Neuronal stem cell (in vitro differentiated cells): ENCODE measurements around the gene BRINP2.
"Not testable (repeated sequence)": the region's sequence is repeated elsewhere in the genome, so short reads cannot be mapped to it uniquely, and the experiment has no call there.

Experiments
- DNase-seq: peaks from one replicate; pipeline ENCODE4 v3.0.0-alpha.2; 2013; ENCODE audit warnings: low spot score
- H2AFZ ChIP-seq: one replicate; pipeline ENCODE4 v1.6.1; 2013; ENCODE audit warnings: mild to moderate bottlenecking, low read length, inconsistent platforms
- H2AK5ac ChIP-seq: 2 replicates; pipeline ENCODE4 v1.6.1; 2013; ENCODE audit warnings: low read depth, mild to moderate bottlenecking, inconsistent platforms, low read length, moderate library complexity, mixed read lengths
- H2BK120ac ChIP-seq: 2 replicates; pipeline ENCODE4 v1.6.1; 2013; ENCODE audit warnings: low read depth, mild to moderate bottlenecking, inconsistent platforms, low read length, moderate library complexity, mixed read lengths
- H2BK12ac ChIP-seq: one replicate; pipeline ENCODE4 v1.6.1; 2013; ENCODE audit warnings: low read length, inconsistent platforms
- H2BK15ac ChIP-seq: 2 replicates; pipeline ENCODE4 v1.6.1; 2013; ENCODE audit warnings: mild to moderate bottlenecking, low read length, inconsistent platforms, mixed read lengths
- H2BK5ac ChIP-seq: one replicate; pipeline ENCODE4 v1.6.1; 2013; ENCODE audit warnings: inconsistent platforms, mild to moderate bottlenecking, low read length, moderate library complexity
- H3K14ac ChIP-seq: one replicate; pipeline ENCODE4 v1.6.1; 2013; ENCODE audit warnings: low read length, inconsistent platforms
- H3K18ac ChIP-seq: 2 replicates; pipeline ENCODE4 v1.6.1; 2013; ENCODE audit warnings: low read length, inconsistent platforms
- H3K23ac ChIP-seq: 2 replicates; pipeline ENCODE4 v1.6.1; 2013; ENCODE audit warnings: low read depth, mild to moderate bottlenecking, mixed read lengths, low read length, inconsistent platforms; ENCODE audit not compliant: poor library complexity
- H3K27ac ChIP-seq: replicated peaks from 3 replicates; pipeline ENCODE4 v1.5.1; 2013; ENCODE audit warnings: low read length, inconsistent platforms
- H3K27me3 ChIP-seq, 3 experiments: 2 replicates each; pipeline ENCODE4 v1.6.1; 2013; ENCODE audit warnings: low read length in 3 of 3, mild to moderate bottlenecking in 2 of 3, inconsistent platforms in 1 of 3, low read depth in 1 of 3, mixed read lengths in 1 of 3, moderate library complexity in 1 of 3; ENCODE audit not compliant: control insufficient read depth in 3 of 3, insufficient read depth in 3 of 3
- H3K36me3 ChIP-seq, 2 donors: replicated peaks in 1 of 2; 2 replicates each; pipeline ENCODE4 v1.6.1; 2013; ENCODE audit warnings: low read length in 2 of 2; ENCODE audit not compliant: control insufficient read depth in 2 of 2, insufficient read depth in 2 of 2
- H3K4ac ChIP-seq: 2 replicates; pipeline ENCODE4 v1.6.1; 2013; ENCODE audit warnings: inconsistent platforms, mild to moderate bottlenecking, low read length, moderate library complexity
- H3K4me1 ChIP-seq, 2 donors: 1 replicate in 1 of 2; 2 replicates in 1 of 2; pipeline ENCODE4 v1.6.1; 2013; ENCODE audit warnings: low read length in 2 of 2, low read depth in 1 of 2; ENCODE audit not compliant: control insufficient read depth in 2 of 2, insufficient read depth in 1 of 2
- H3K4me2 ChIP-seq: one replicate; pipeline ENCODE4 v1.6.1; 2013; ENCODE audit warnings: mild to moderate bottlenecking, low read length, inconsistent platforms; ENCODE audit not compliant: insufficient read depth, poor library complexity, severe bottlenecking
- H3K4me3 ChIP-seq, 2 donors: 2 replicates each; pipeline ENCODE4 v1.5.1; 2013; ENCODE audit warnings: low read length in 2 of 2, mild to moderate bottlenecking in 2 of 2, inconsistent platforms in 1 of 2, moderate library complexity in 1 of 2
- H3K79me1 ChIP-seq: one replicate; pipeline ENCODE4 v1.6.1; 2013; ENCODE audit warnings: low read depth, mild to moderate bottlenecking, inconsistent platforms, low read length, moderate library complexity
- H3K9ac ChIP-seq: one replicate; pipeline ENCODE4 v1.6.1; 2013; ENCODE audit warnings: mild to moderate bottlenecking, low read depth, low read length, inconsistent platforms; ENCODE audit not compliant: poor library complexity
- H3K9me3 ChIP-seq, 2 donors: replicated peaks in 1 of 2; 2 replicates each; pipeline versions ENCODE3 to v1.6.1; 2013; ENCODE audit warnings: low read length in 2 of 2, mild to moderate bottlenecking in 2 of 2, inconsistent platforms in 1 of 2, low read depth in 1 of 2, mixed read lengths in 1 of 2, moderate library complexity in 1 of 2; ENCODE audit not compliant: control insufficient read depth in 2 of 2, insufficient read depth in 1 of 2
- H4K8ac ChIP-seq: one replicate; pipeline ENCODE4 v1.6.1; 2013; ENCODE audit warnings: low read depth, mild to moderate bottlenecking, inconsistent platforms, low read length, moderate library complexity
- H4K91ac ChIP-seq: one replicate; pipeline ENCODE4 v1.6.1; 2013; ENCODE audit warnings: low read length, low read depth, mild to moderate bottlenecking, inconsistent platforms; ENCODE audit not compliant: poor library complexity
- WGBS, 2 donors: extraction: QIAGEN DNeasy Blood & Tissue Kit; methylation state at CpG; one replicate each; pipeline ENCODE4 v1.1.7; 2013; ENCODE audit warnings: missing lambda C conversion rate in 2 of 2, mixed read lengths in 1 of 2; ENCODE audit not compliant: insufficient read length in 2 of 2, insufficient replicate concordance in 1 of 2; ENCODE audit errors: extremely low coverage in 2 of 2; 5-methylcytosine and 5-hydroxymethylcytosine counted together

Gene BRINP2

DNA sequence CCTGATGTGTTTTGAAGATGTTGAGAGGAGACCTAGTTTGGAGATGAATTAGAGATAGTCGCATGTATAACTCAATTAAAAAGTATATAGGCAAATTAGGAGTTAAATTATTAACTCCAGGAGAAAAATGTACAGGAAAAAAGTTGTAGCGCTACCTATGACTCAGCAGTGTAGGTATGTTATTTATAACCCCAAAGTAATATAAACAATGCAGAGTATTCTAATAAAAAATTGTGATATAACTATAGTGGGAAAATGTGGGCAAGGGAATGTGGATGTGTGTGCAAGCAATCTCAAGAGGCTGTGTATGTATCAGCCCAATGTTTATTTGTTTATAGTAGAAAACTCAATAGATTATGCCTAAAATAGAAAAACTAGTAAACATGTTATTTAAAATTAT is 144.5 kb downstream of the BRINP2 start:
- no peak overlapping the region for H2BK5ac ChIP-seq
- no peaks in the 10 kb centered on the region for H3K36me3 ChIP-seq
- H3K4ac ChIP-seq = no peak overlapping the region
- H3K79me1 ChIP-seq = no peaks in the 10 kb centered on the region
- H2BK12ac ChIP-seq = no peak overlapping the region
- no peak overlapping the region for H3K14ac ChIP-seq
- no peak overlapping the region for H3K18ac ChIP-seq
- H4K91ac ChIP-seq = no peak overlapping the region
- no peak overlapping the region for H2AFZ ChIP-seq
- H3K9ac ChIP-seq = no peak overlapping the region
- no peaks in the 10 kb centered on the region for H3K27me3 ChIP-seq
- no CpG with 5 or more reads among the region's 2 CpGs for WGBS, 2 donors
- H2BK15ac ChIP-seq = no peak overlapping the region
- no peak overlapping the region for H3K23ac ChIP-seq
- DNase-seq = no peak
- no peak overlapping the region for H2AK5ac ChIP-seq
- H4K8ac ChIP-seq = no peak overlapping the region
- no peak overlapping the region for H2BK120ac ChIP-seq
- no peaks in the 10 kb centered on the region for H3K9me3 ChIP-seq
- H3K27ac ChIP-seq = no peak overlapping the region
- no peak overlapping the region for H3K4me2 ChIP-seq
- no peak overlapping the region for H3K4me3 ChIP-seq
- H3K4me1 ChIP-seq = peaks cover 2 to 12% of the 10 kb centered on the region in 2 donors

DNA sequence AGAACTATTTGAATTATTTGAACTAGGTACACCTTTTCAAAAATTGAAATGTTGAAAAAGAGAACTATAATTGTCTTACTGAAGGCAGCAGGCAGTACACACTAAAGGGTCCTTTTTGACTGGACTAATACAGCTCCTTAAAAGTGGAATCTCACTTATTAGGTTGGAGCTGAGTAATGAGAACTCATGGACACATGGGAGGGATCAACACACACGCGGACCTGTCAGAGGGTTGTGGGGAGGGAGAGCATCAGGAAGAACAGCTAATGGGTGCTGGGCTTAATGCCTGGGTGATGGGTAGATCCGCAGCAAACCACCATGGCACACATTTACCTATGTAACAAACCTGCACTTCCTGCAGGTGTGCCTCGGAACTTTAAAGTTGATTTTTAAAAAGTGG is 145.0 kb downstream of the BRINP2 start:
- no peak overlapping the region for H4K8ac ChIP-seq
- peaks cover 0 to 10% of the 10 kb centered on the region in 2 donors for H3K4me1 ChIP-seq
- H3K4me2 ChIP-seq = no peak overlapping the region
- H3K27me3 ChIP-seq = no peaks in the 10 kb centered on the region
- H3K9ac ChIP-seq = no peak overlapping the region
- H2BK120ac ChIP-seq = no peak overlapping the region
- H3K79me1 ChIP-seq = no peaks in the 10 kb centered on the region
- DNase-seq = no peak
- H3K9me3 ChIP-seq = no peaks in the 10 kb centered on the region
- no CpG with 5 or more reads among the region's 4 CpGs for WGBS, 2 donors
- H2BK12ac ChIP-seq = no peak overlapping the region
- H3K36me3 ChIP-seq = no peaks in the 10 kb centered on the region
- no peak overlapping the region for H2AFZ ChIP-seq
- H3K4me3 ChIP-seq = no peak overlapping the region
- no peak overlapping the region for H3K27ac ChIP-seq
- no peak overlapping the region for H2BK5ac ChIP-seq
- no peak overlapping the region for H2BK15ac ChIP-seq
- H3K4ac ChIP-seq = no peak overlapping the region
- no peak overlapping the region for H3K23ac ChIP-seq
- H3K18ac ChIP-seq = no peak overlapping the region
- H2AK5ac ChIP-seq = no peak overlapping the region
- H3K14ac ChIP-seq = no peak overlapping the region
- no peak overlapping the region for H4K91ac ChIP-seq

DNA sequence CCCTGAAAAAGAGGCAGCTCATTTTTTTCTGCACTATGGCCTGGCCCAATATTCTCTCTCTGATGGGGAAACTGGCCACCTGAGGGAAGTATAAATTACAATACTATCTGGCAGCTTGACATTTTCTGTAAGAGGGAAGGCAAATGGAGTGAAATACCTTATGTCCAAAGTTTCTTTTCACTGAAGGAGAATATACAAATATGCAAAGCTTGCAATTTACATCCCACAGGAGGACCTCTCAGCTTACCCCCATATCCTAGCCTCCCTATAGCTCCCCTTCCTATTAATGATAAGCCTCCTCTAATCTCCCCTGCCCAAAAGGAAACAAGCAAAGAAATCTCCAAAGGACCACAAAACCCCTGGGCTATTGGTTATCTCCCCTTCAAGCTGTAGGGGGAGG is 150.7 kb downstream of the BRINP2 start:
- H2BK5ac ChIP-seq, H4K91ac ChIP-seq, H3K4me3 ChIP-seq, H3K4me2 ChIP-seq, H3K4me1 ChIP-seq, H3K79me1 ChIP-seq, DNase-seq, H3K18ac ChIP-seq, H2BK15ac ChIP-seq, H3K36me3 ChIP-seq, H3K9ac ChIP-seq, H2BK120ac ChIP-seq, H3K9me3 ChIP-seq, H2BK12ac ChIP-seq, H3K14ac ChIP-seq, H3K4ac ChIP-seq, H2AFZ ChIP-seq, H3K27ac ChIP-seq, H3K27me3 ChIP-seq, H2AK5ac ChIP-seq, H4K8ac ChIP-seq, H3K23ac ChIP-seq: not testable (repeated sequence)

DNA sequence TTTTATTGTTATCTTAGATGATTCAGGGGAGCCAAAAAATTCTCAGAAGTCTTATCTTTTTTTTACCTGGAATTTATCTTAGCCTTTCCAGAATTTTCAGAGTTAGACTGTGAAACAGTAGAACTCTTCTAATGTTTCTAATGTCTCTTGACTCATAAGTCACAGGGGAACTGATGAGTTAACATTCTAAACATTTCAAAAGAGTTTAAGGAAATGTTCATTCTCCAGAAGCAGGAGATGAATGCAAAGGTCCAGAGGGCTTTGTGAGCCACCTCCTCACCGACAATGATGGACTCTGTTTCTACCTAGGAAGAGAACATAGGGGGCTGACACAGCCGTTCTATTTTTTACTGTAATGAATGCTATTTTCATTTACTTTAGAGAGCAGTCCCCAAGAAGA is 157.5 kb downstream of the BRINP2 start:
- H3K23ac ChIP-seq = no peak overlapping the region
- H2BK12ac ChIP-seq = no peak overlapping the region
- no peak overlapping the region for H2BK15ac ChIP-seq
- no peak overlapping the region for H3K4ac ChIP-seq
- no peak overlapping the region for H2AFZ ChIP-seq
- no CpG with 5 or more reads among the region's 2 CpGs for WGBS, 2 donors
- no peak overlapping the region for H2BK120ac ChIP-seq
- H3K14ac ChIP-seq = no peak overlapping the region
- H3K27ac ChIP-seq = no peak overlapping the region
- H4K91ac ChIP-seq = no peak overlapping the region
- no peak overlapping the region for H3K9ac ChIP-seq
- H2BK5ac ChIP-seq = no peak overlapping the region
- H3K4me3 ChIP-seq = no peak overlapping the region
- DNase-seq = no peak
- H4K8ac ChIP-seq = no peak overlapping the region
- H3K18ac ChIP-seq = no peak overlapping the region
- H3K27me3 ChIP-seq = no peaks in the 10 kb centered on the region
- H3K79me1 ChIP-seq = no peaks in the 10 kb centered on the region
- no peaks in the 10 kb centered on the region for H3K9me3 ChIP-seq
- no peak overlapping the region for H2AK5ac ChIP-seq
- no peak overlapping the region for H3K4me2 ChIP-seq
- H3K36me3 ChIP-seq = no peaks in the 10 kb centered on the region
- no peaks in the 10 kb centered on the region for H3K4me1 ChIP-seq
